COLO668 (cell line): Measurements from ENCODE around the gene MBTPS1.
A peak's percentile ranks its signal among the peaks of the same experiment; 100 is the strongest.

ENCODE experiments used
- DNase-seq: peaks from one replicate; lab custom pipeline; 2025; ENCODE audit not compliant: unreplicated experiment; lab: John Stamatoyannopoulos, UW

Gene MBTPS1

GRCh38 chr16:84080378-84080777, 36.4 kb downstream of the MBTPS1 start:
- DNase-seq: no peak

- no peak for DNase-seq
These were observed 37.1 kb downstream of the MBTPS1 start for GRCh38 chr16:84079664-84080063.

GRCh38 chr16:84075376-84075775, 41.4 kb downstream of the MBTPS1 start:
- DNase-seq: no peak

- DNase-seq: no peak
These were observed 42.0 kb downstream of the MBTPS1 start for GRCh38 chr16:84074721-84075120.

GRCh38 chr16:84072014-84072413, 44.7 kb downstream of the MBTPS1 start:
- DNase-seq: no peak

GRCh38 chr16:84071121-84071520, 45.6 kb downstream of the MBTPS1 start:
- no peak for DNase-seq

GRCh38 chr16:84069540-84069939, 47.2 kb downstream of the MBTPS1 start:
- no peak for DNase-seq

- DNase-seq: no peak
These were observed 47.8 kb downstream of the MBTPS1 start for GRCh38 chr16:84068783-84069462.

- no peak for DNase-seq
These were observed 48.7 kb downstream of the MBTPS1 start for GRCh38 chr16:84068041-84068440.

- no peak for DNase-seq
These were observed 49.1 kb downstream of the MBTPS1 start for GRCh38 chr16:84067640-84068039.

- DNase-seq: peak; percentile 50
These were observed 51.1 kb downstream of the MBTPS1 start for GRCh38 chr16:84065536-84066132.

GRCh38 chr16:84063980-84064379, 52.8 kb downstream of the MBTPS1 start:
- no peak for DNase-seq

GRCh38 chr16:84062734-84063640, 53.8 kb downstream of the MBTPS1 start:
- peak; percentile 64 for DNase-seq

GRCh38 chr16:84061236-84061819, 55.4 kb downstream of the MBTPS1 start:
- no peak for DNase-seq

GRCh38 chr16:84059946-84060901, 56.5 kb downstream of the MBTPS1 start:
- DNase-seq: no peak

- no peak for DNase-seq
These were observed 57.6 kb downstream of the MBTPS1 start for GRCh38 chr16:84059111-84059510.

GRCh38 chr16:84058664-84059063, 58.1 kb downstream of the MBTPS1 start:
- DNase-seq: no peak

- DNase-seq: no peak
These were observed 58.5 kb downstream of the MBTPS1 start for GRCh38 chr16:84058211-84058610.

- no peak for DNase-seq
These were observed 59.8 kb downstream of the MBTPS1 start for GRCh38 chr16:84056933-84057332.
